GM23338 (cell line): Measurements from ENCODE around the gene RPL10A. TPM values are rescaled to one million over a fixed set of nuclear protein-coding genes. Genes with fewer than 3 reads are reported as not detected.
"Not testable (repeated sequence)": the region's sequence is repeated elsewhere in the genome, so short reads cannot be mapped to it uniquely, and the experiment has no call there.

ENCODE experiments used
- ATAC-seq: fragments of 200-7000 bp; cut with Tn5 transposase; 3 replicates; pipeline ENCODE4 v1.9.1; 2020
- DNase-seq: peaks from one replicate; pipeline ENCODE4 v3.0.0-alpha.2; 2015; ENCODE audit warnings: low spot score
- H2AFZ ChIP-seq: fragments of 200-600 bp; sonication (generic); 2 replicates; pipeline ENCODE4 v1.8.0; 2016; ENCODE audit warnings: antibody characterized with exemption, mild to moderate bottlenecking, moderate library complexity
- H3F3A ChIP-seq: fragments of 200-600 bp; sonication (generic); replicated peaks from 2 replicates; pipeline ENCODE4 v1.8.0; 2017; ENCODE audit warnings: antibody characterized with exemption, mixed run types, low read depth
- H3K27ac ChIP-seq: fragments of 200-600 bp; sonication (generic); 2 replicates; pipeline ENCODE4 v1.6.1; 2016; ENCODE audit warnings: low read depth
- H3K27me3 ChIP-seq: fragments of 200-600 bp; sonication (generic); 2 replicates; pipeline ENCODE4 v1.8.0; 2016; ENCODE audit warnings: mild to moderate bottlenecking, mixed run types, moderate library complexity; ENCODE audit not compliant: insufficient read depth
- H3K36me3 ChIP-seq: fragments of 200-600 bp; sonication (generic); 2 replicates; pipeline ENCODE4 v1.8.0; 2016; ENCODE audit warnings: mild to moderate bottlenecking; ENCODE audit not compliant: insufficient read depth
- H3K4me1 ChIP-seq: fragments of 200-600 bp; sonication (generic); 2 replicates; pipeline ENCODE4 v1.8.0; 2016; ENCODE audit warnings: mild to moderate bottlenecking, moderate library complexity; ENCODE audit not compliant: insufficient read depth
- H3K4me2 ChIP-seq: fragments of 200-600 bp; sonication (generic); 2 replicates; pipeline ENCODE4 v1.7.1; 2017; ENCODE audit warnings: mixed run types
- H3K4me3 ChIP-seq: fragments of 200-600 bp; sonication (generic); 2 replicates; pipeline ENCODE4 v1.6.1; 2016; ENCODE audit warnings: mixed run types
- H3K79me2 ChIP-seq: fragments of 200-600 bp; sonication (generic); replicated peaks from 2 replicates; pipeline ENCODE4 v1.8.0; 2017; ENCODE audit warnings: mild to moderate bottlenecking; ENCODE audit not compliant: insufficient read depth
- H3K9me2 ChIP-seq: fragments of 200-600 bp; sonication (generic); 2 replicates; pipeline ENCODE4 v1.8.0; 2017; ENCODE audit not compliant: insufficient read depth
- H4K20me1 ChIP-seq: fragments of 200-600 bp; sonication (generic); replicated peaks from 2 replicates; pipeline ENCODE4 v1.8.0; 2017; ENCODE audit warnings: mild to moderate bottlenecking; ENCODE audit not compliant: insufficient read depth
- H3K27ac Mint-ChIP-seq: 2 replicates; pipeline ENCODE4 v1.8.0; 2020; ENCODE audit warnings: inconsistent platforms, mild to moderate bottlenecking, moderate library complexity, mixed read lengths
- H3K27me3 Mint-ChIP-seq: 3 replicates; pipeline ENCODE4 v1.8.0; 2022; ENCODE audit warnings: low read depth, mild to moderate bottlenecking, moderate library complexity, mixed read lengths, inconsistent platforms; ENCODE audit not compliant: insufficient read depth, poor library complexity
- H3K36me3 Mint-ChIP-seq: 3 replicates; pipeline ENCODE4 v1.8.0; 2021; ENCODE audit warnings: low read depth, mild to moderate bottlenecking, inconsistent platforms, moderate library complexity, mixed read lengths
- H3K4me1 Mint-ChIP-seq: 3 replicates; pipeline ENCODE4 v1.8.0; 2020; ENCODE audit warnings: mild to moderate bottlenecking, inconsistent platforms, mixed read lengths
- H3K4me3 Mint-ChIP-seq: 3 replicates; pipeline ENCODE4 v1.8.0; 2021; ENCODE audit warnings: moderate library complexity, mild to moderate bottlenecking, inconsistent platforms, mixed read lengths
- H3K9me3 Mint-ChIP-seq: 3 replicates; pipeline ENCODE4 v1.8.0; 2020; ENCODE audit warnings: moderate library complexity, mild to moderate bottlenecking, inconsistent platforms, mixed read lengths
- CTCF ChIP-seq, 2 experiments: fragments of 200-600 bp in 1 of 2; sonication (generic) in 1 of 2; conservative IDR thresholded peaks; 2 replicates each; pipeline versions ENCODE4 v1.5.1 to v1.6.1; 2016 to 2017; ENCODE audit warnings: antibody characterized with exemption in 2 of 2, low read depth in 2 of 2, mild to moderate bottlenecking in 2 of 2, moderate library complexity in 1 of 2
- NANOG ChIP-seq: IDR thresholded peaks from 2 replicates; pipeline ENCODE4 v1.6.1; 2016; ENCODE audit warnings: antibody characterized with exemption, borderline replicate concordance
- POLR2AphosphoS5 ChIP-seq: IDR thresholded peaks from 2 replicates; pipeline ENCODE4 v1.6.1; 2016; ENCODE audit warnings: antibody characterized with exemption, low read depth
- ZNF331 ChIP-seq: fragments of 250-450 bp; sonication (Bioruptor Pico); IDR thresholded peaks from 2 replicates; pipeline ENCODE4 v1.5.0; 2020; ENCODE audit warnings: low read depth, mild to moderate bottlenecking, moderate library complexity
- ZNF462 ChIP-seq: fragments of 250-450 bp; sonication (Bioruptor Pico); IDR thresholded peaks from 2 replicates; pipeline ENCODE4 v1.5.0; 2020; ENCODE audit warnings: mild to moderate bottlenecking, moderate library complexity
- polyA plus RNA-seq: library from polyadenylated mRNA; unstranded; fragments of >200 nt; fragmentation: Nextera tagmentation; extraction: Ambion mirVana; gene quantifications from 2 replicates; pipeline ENCODE4 v1.2.1, GENCODE V29; 2016
- total RNA-seq: library from RNA; depleted of rRNA; stranded (reverse); fragments of >200 nt; shearing (Covaris generic); gene quantifications from 2 replicates; pipeline ENCODE4 v1.2.3, GENCODE V29; 2014

RPL10A gene
- total and polyA plus RNA-seq, 2 experiments from 2014 or later, result 730 to 1,297 TPM

GRCh38 chr6:35429463-35429862 lies 38.7 kb upstream of the RPL10A start (continued):
- TF ChIP-seq ZNF462 (CRISPR knock-in tag) (no peak), CTCF (conservative IDR thresholded peaks at IDR 0.05; ENCODE audit: low read depth in 2 of 2) (no peak), ZNF331 (CRISPR knock-in tag) (no peak)

GRCh38 chr6:35432291-35432690 lies 35.9 kb upstream of the RPL10A start:
- Histone ChIP-seq H3K27me3 (no peaks in the 10 kb centered on the region), H3K9me2 (no peaks in the 10 kb centered on the region), H3F3A (no peaks in the 10 kb centered on the region), H3K79me2 (no peaks in the 10 kb centered on the region), H4K20me1 (no peaks in the 10 kb centered on the region), H3K4me1 (peaks cover 15% of the 10 kb centered on the region), H3K4me3 (no peak overlapping the region), H3K4me2 (no peak overlapping the region), H3K36me3 (peaks cover 3% of the 10 kb centered on the region; the same call in 1 of the 2 replicates), H2AFZ (no peak overlapping the region), H3K27ac (no peak overlapping the region)
- no peak overlapping the region for H3K4me3 Mint-ChIP-seq
- H3K27me3 Mint-ChIP-seq, result no peaks in the 10 kb centered on the region
- H3K4me1 Mint-ChIP-seq, result peaks cover 14% of the 10 kb centered on the region
- no peak overlapping the region for H3K27ac Mint-ChIP-seq
- H3K9me3 Mint-ChIP-seq, result peaks cover 23% of the 10 kb centered on the region
- TF ChIP-seq POLR2AphosphoS5 (no peak), NANOG (no peak), CTCF (conservative IDR thresholded peaks at IDR 0.05; ENCODE audit: low read depth in 2 of 2) (no peak), ZNF331 (CRISPR knock-in tag) (no peak)
- peaks cover 22% of the 10 kb centered on the region for H3K36me3 Mint-ChIP-seq
- DNase-seq (no peak), ATAC-seq (no peak)

- not testable (repeated sequence) for H3K9me2 ChIP-seq, H2AFZ ChIP-seq, H3K27me3 ChIP-seq, ATAC-seq, DNase-seq, H3K27me3 Mint-ChIP-seq, H3K27ac Mint-ChIP-seq, H3F3A ChIP-seq, H3K4me3 ChIP-seq, H3K79me2 ChIP-seq, H4K20me1 ChIP-seq, H3K36me3 ChIP-seq, H3K4me3 Mint-ChIP-seq, H3K27ac ChIP-seq, H3K4me2 ChIP-seq
- peaks cover 14% of the 10 kb centered on the region for H3K4me1 ChIP-seq
- peaks cover 12% of the 10 kb centered on the region for H3K4me1 Mint-ChIP-seq
- H3K36me3 Mint-ChIP-seq, result peaks cover 22% of the 10 kb centered on the region
- H3K9me3 Mint-ChIP-seq, result peaks cover 23% of the 10 kb centered on the region
Observed at GRCh38 chr6:35432702-35433101, 35.5 kb upstream of the RPL10A start.
